Mesodermal cell (in vitro differentiated cells): ENCODE measurements around the gene CFAP77.

Source experiments
- H3K27ac ChIP-seq: 2 replicates; pipeline ENCODE4 v1.7.0; 2013; ENCODE audit warnings: mild to moderate bottlenecking, low read depth, low read length, moderate library complexity; ENCODE audit not compliant: severe bottlenecking
- H3K36me3 ChIP-seq: 2 replicates; pipeline ENCODE4 v1.7.1; 2013; ENCODE audit warnings: mild to moderate bottlenecking, low read length, moderate library complexity; ENCODE audit not compliant: control insufficient read depth, insufficient read depth
- H3K4me1 ChIP-seq: one replicate; pipeline ENCODE4 v1.7.1; 2013; ENCODE audit warnings: mild to moderate bottlenecking, low read length; ENCODE audit not compliant: insufficient read depth, control insufficient read depth, poor library complexity, severe bottlenecking
- H3K4me3 ChIP-seq: 2 replicates; pipeline ENCODE4 v1.7.0; 2013; ENCODE audit warnings: low read length, control low read depth, mild to moderate bottlenecking; ENCODE audit not compliant: insufficient read depth, poor library complexity, severe bottlenecking; ENCODE audit errors: extremely low read depth
- H3K9me3 ChIP-seq: 2 replicates; pipeline ENCODE4 v1.7.1; 2013; ENCODE audit warnings: mild to moderate bottlenecking, low read length, moderate library complexity; ENCODE audit not compliant: control insufficient read depth
- WGBS, 2 experiments: methylation state at CpG; one replicate each; pipeline ENCODE4 v1.1.5; 2013; ENCODE audit warnings: missing lambda C conversion rate in 2 of 2; ENCODE audit not compliant: insufficient coverage in 2 of 2; 5-methylcytosine and 5-hydroxymethylcytosine counted together

The CFAP77 gene

DNA sequence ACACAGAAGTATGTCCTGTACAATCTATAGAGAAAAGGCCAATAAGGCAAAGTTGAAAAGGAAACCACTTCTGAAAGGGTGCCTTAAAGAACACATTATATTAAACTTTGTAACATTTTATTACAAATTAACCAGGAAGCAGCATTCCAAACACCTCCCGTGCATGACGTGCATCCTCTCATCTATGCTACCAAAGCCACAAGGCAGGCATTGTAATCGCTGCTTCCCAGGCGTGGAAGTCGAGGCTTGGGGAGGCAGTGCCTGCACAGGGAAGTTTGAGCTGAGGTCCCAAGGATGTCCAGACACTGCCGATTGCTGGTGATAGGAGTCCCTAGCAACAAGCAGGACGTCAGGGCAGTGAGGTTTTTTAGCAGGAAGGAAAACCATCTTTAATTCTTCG lies 128.1 kb downstream of the CFAP77 start:
- Histone ChIP-seq H3K27ac (no peak overlapping the region), H3K4me3 (no peak overlapping the region), H3K9me3 (peaks cover 9% of the 10 kb centered on the region), H3K36me3 (no peaks in the 10 kb centered on the region), H3K4me1 (no peaks in the 10 kb centered on the region)
- WGBS, 2 experiments = 90 to 93% methylated on average over 8 of the region's 8 CpGs

- Histone ChIP-seq H3K4me1 (no peaks in the 10 kb centered on the region), H3K9me3 (peaks cover 6% of the 10 kb centered on the region), H3K36me3 (no peaks in the 10 kb centered on the region), H3K27ac (no peak overlapping the region), H3K4me3 (no peak overlapping the region)
- WGBS, 2 experiments = 93 to 94% methylated on average over 6 to 7 of the region's 7 CpGs
Observed at GRCh38 chr9:132539096-132539495, 129.1 kb downstream of the CFAP77 start.

GRCh38 chr9:132541051-132541450 lies 131.0 kb downstream of the CFAP77 start:
- H3K27ac ChIP-seq = no peak overlapping the region
- H3K4me3 ChIP-seq = no peak overlapping the region
- H3K36me3 ChIP-seq = no peaks in the 10 kb centered on the region
- 87% methylated on average over 4 to 6 of the region's 8 CpGs for WGBS, 2 experiments
- H3K4me1 ChIP-seq = peaks cover 2% of the 10 kb centered on the region
- H3K9me3 ChIP-seq = no peaks in the 10 kb centered on the region

GRCh38 chr9:132541870-132542830 lies 132.1 kb downstream of the CFAP77 start:
- Histone ChIP-seq H3K4me1 (peaks cover 7% of the 10 kb centered on the region), H3K4me3 (no peak overlapping the region), H3K36me3 (no peaks in the 10 kb centered on the region), H3K9me3 (no peaks in the 10 kb centered on the region), H3K27ac (no peak overlapping the region)
- 90 to 95% methylated on average over 16 to 17 of the region's 19 CpGs for WGBS, 2 experiments

- H3K27ac ChIP-seq = no peak overlapping the region
- H3K4me1 ChIP-seq = peaks cover 7% of the 10 kb centered on the region
- no peak overlapping the region for H3K4me3 ChIP-seq
- 100% methylated on average over 3 of the region's 4 CpGs for WGBS, 2 experiments
- H3K36me3 ChIP-seq = no peaks in the 10 kb centered on the region
- H3K9me3 ChIP-seq = no peaks in the 10 kb centered on the region
Observed at GRCh38 chr9:132543251-132543650, 133.2 kb downstream of the CFAP77 start.

- H3K9me3 ChIP-seq = no peaks in the 10 kb centered on the region
- no peak overlapping the region for H3K27ac ChIP-seq
- no peak overlapping the region for H3K4me3 ChIP-seq
- H3K36me3 ChIP-seq = no peaks in the 10 kb centered on the region
- WGBS, 2 experiments = 85 to 86% methylated on average over 19 to 20 of the region's 21 CpGs
- peaks cover 13% of the 10 kb centered on the region for H3K4me1 ChIP-seq
Observed at GRCh38 chr9:132543960-132544359, 133.9 kb downstream of the CFAP77 start.

GRCh38 chr9:132545578-132545977 lies 135.6 kb downstream of the CFAP77 start:
- Histone ChIP-seq H3K36me3 (no peaks in the 10 kb centered on the region), H3K27ac (no peak overlapping the region), H3K9me3 (no peaks in the 10 kb centered on the region), H3K4me3 (no peak overlapping the region), H3K4me1 (peaks cover 19% of the 10 kb centered on the region)
- WGBS, 2 experiments = 93 to 95% methylated on average over 5 to 7 of the region's 9 CpGs

DNA sequence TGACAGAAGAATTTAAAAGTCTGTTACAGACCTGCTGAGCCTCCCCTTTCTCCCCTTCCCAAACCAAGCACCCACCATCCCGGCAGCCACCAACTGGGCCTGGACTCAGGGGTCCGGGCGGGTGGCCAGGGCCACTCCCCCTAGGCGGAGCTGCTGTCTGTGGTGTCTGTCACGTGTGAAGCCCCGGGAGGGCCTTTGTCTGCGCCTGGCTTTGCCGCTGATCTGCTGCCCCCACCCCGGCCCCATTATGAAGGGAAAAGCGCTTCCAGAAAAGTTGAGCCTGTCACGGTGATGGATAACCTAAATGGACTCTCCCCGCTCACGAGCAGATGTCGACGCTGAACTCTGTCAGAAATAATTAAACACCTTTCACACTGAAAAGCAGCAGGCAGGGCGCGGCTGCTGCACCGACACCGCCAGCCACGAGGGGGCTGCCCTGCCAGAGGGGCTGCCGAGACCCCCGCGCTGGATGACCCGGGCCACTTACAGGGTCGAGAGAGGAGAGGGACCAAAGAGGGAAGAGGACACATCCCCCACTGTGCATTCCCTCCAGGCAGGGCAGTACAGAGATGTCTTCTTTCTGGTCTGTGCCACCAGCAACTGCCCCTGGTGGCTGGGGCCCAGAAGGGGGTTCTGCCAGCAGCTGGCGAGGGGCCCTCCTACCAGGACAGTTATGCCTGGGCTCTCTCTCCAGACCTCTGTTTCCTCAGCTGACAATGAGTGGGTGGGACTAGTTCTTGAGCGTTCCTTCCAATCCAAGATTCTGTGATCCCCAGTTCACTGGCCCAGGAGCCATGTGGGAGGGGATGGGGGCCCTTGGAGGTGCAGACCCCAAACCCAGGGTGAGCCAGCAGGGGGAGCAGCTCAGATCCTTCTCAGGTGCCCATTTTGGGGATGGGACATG lies 136.4 kb downstream of the CFAP77 start:
- no peaks in the 10 kb centered on the region for H3K36me3 ChIP-seq
- peaks cover 19% of the 10 kb centered on the region for H3K4me1 ChIP-seq
- H3K4me3 ChIP-seq = peak overlapping the region; percentile 18
- WGBS, 2 experiments = 5 to 9% methylated on average over 21 to 24 of the region's 27 CpGs
- no peak overlapping the region for H3K27ac ChIP-seq
- H3K9me3 ChIP-seq = no peaks in the 10 kb centered on the region

- Histone ChIP-seq H3K36me3 (no peaks in the 10 kb centered on the region), H3K27ac (no peak overlapping the region), H3K9me3 (no peaks in the 10 kb centered on the region), H3K4me3 (no peak overlapping the region), H3K4me1 (peaks cover 19% of the 10 kb centered on the region)
- WGBS, 2 experiments = 66 to 90% methylated on average over 2 to 7 of the region's 7 CpGs
Observed at GRCh38 chr9:132547052-132547431, 137.0 kb downstream of the CFAP77 start.

- H3K9me3 ChIP-seq = no peaks in the 10 kb centered on the region
- peaks cover 19% of the 10 kb centered on the region for H3K4me1 ChIP-seq
- H3K36me3 ChIP-seq = no peaks in the 10 kb centered on the region
- no peak overlapping the region for H3K27ac ChIP-seq
- H3K4me3 ChIP-seq = no peak overlapping the region
- WGBS, 2 experiments = 90 to 98% methylated on average over 8 to 13 of the region's 13 CpGs
Observed at GRCh38 chr9:132547436-132547835, 137.4 kb downstream of the CFAP77 start.
